ENCODE measurements around the gene DUSP1. TPM values are rescaled to one million over a fixed set of nuclear protein-coding genes. Genes with fewer than 3 reads are reported as not detected.

Gene DUSP1
- total RNA-seq, 1 donor = 2,121 TPM

DNA sequence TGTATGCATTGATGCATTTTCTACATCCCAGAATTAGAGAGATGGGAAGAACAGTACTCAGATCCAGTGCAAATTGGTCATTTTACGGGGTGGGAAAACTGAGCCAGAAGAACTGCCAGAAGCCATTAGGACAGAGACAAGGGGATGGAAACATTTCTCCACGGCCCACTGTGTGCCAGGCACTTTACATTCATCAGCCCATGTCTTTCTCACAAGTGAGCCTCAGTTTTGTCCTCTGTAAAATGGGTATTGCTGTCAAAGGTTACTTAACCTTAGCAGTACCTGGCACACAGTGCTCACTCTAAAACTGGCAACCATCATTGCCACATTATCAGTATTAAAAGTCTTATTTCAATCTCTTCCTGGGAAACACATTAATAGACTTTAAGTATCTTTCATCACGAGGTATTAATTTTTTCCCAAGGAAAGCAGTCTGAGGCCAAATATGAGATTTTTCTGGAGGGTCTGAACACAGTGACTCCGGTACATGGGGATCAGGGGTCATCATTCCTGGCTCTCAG, 5.2 kb downstream of the DUSP1 start:
- peak in 1 of 3 donors; percentile 56 for DNase-seq (ENCODE audit: low read depth in 2 of 3, low spot score in 2 of 3)

DNA sequence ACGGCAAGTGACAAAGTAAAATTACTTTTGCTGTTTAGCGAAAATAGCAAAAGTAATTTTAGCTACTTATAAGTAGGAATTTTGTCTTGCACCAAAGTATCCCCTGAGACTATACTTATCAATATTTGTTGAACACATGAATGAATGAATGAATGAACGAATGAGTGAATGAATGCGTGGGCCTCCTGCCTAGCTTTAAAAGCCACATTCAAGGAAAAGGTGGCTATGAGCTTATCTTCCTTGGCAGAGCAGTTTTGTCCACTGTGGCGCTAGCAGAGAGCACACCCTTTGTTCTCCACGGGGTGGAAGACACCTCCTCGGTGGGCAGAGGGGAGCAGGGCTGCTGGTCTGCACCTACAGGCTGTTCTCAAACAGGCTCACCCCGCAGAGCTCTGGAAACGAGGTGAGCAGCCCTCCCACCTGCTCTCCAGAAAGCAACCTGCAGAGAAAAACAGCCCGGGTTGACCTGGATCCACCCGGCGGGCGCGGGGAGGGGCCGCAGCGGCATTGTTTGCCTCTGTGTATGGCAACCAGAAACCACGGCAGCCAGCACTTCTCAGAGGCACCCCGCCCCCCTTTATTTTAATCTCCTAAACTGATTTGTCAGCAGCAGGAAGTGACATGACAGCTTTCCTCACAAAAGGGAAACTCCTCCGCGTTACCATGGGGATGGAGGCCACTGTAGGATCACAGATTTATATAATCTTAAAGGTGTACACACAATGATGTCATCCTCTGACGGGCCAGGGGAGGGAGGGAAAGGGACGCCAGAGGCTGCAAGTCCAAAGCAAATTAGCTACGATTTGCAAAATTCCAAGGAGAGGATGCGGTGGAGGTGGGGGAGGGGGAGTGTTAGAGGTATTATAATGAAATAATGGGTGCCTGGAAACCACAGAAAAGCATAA, 5.9 kb downstream of the DUSP1 start:
- peak; percentile 89 to 100 (median 100) for DNase-seq (ENCODE audit: low read depth in 2 of 3, low spot score in 2 of 3)

- no peak for DNase-seq (ENCODE audit: low read depth in 2 of 3, low spot score in 2 of 3)
Measured at GRCh38 chr5:172763120-172763464, 7.9 kb downstream of the DUSP1 start.

- no peak for DNase-seq (ENCODE audit: low read depth in 2 of 3, low spot score in 2 of 3)
Measured at GRCh38 chr5:172762214-172763119, 8.5 kb downstream of the DUSP1 start.

- DNase-seq (ENCODE audit: low read depth in 2 of 3, low spot score in 2 of 3) = no peak
Measured at GRCh38 chr5:172760959-172761358, 10.0 kb downstream of the DUSP1 start.

GRCh38 chr5:172760136-172760535, 10.9 kb downstream of the DUSP1 start:
- no peak for DNase-seq (ENCODE audit: low read depth in 2 of 3, low spot score in 2 of 3)

DNA sequence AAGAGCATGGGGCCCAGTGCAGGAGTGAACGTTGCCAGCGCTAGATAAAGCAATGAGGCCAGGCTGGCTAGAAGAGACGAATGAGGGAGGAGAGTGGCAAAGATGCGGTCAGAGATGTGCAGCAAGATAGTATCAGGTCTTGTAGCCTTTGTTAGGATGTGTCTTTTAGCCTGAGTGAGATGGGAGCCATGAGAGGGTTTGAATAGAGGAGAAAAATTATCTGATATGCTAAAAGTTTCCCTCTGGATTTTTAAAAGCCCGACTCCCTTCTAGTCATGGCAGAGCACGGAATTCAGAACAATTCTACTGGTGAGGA, 12.2 kb downstream of the DUSP1 start:
- no peak for DNase-seq (ENCODE audit: low read depth in 2 of 3, low spot score in 2 of 3)

- DNase-seq (ENCODE audit: low read depth in 2 of 3, low spot score in 2 of 3) = no peak
Measured at GRCh38 chr5:172758077-172758833, 12.7 kb downstream of the DUSP1 start.

GRCh38 chr5:172757394-172758010, 13.5 kb downstream of the DUSP1 start:
- no peak for DNase-seq (ENCODE audit: low read depth in 2 of 3, low spot score in 2 of 3)

DNA sequence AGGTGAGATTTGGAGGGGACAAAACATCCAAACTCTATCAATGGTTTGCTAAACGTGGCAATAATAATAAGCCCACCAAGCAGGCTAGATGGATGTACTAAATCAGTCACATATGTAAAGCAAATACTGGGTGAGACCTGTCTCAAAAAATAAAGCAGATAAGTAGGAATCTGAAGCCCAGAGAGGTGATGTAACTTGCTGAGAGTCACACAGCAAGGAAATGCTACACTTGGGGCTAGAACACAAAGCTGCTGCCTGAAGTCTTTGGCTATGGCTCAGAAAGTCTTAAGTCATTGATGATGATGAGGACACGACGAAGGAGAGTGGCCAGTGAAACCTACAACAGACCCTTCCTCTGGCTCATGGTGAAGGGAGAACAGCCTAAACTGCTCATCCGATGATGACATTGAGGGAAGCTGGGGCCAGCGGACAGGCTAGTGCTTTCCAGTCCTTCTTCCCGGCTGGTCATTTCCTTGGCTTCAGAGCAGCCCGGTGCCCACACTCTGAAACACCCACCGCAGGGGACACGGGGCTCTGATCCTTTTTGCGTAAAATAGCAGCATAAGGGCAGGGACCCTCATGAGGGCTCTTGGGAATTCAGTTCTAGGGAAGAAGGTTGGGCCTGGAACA, 14.1 kb downstream of the DUSP1 start:
- DNase-seq (ENCODE audit: low read depth in 2 of 3, low spot score in 2 of 3) = no peak

- DNase-seq (ENCODE audit: low read depth in 2 of 3, low spot score in 2 of 3) = no peak
Measured at GRCh38 chr5:172754596-172755356, 16.2 kb downstream of the DUSP1 start.

DNA sequence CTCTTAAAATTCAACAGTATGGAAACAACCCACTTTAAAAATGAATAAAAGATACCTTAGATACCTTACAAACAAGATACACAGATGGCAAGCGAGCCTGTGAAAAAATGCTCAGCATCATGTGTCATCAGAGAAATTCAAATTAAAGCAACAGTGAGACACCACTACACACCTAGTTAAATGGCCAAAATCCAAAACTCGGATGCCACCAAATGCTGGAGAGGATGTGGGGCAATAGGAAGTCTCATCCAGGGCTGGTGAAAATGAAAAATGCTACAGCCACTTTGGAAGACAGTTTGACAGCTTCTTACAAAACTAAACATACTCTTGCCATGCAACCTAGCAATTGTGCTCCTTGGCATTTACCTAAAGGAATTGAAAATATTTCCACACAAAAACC, 17.9 kb downstream of the DUSP1 start:
- no peak for DNase-seq (ENCODE audit: low read depth in 2 of 3, low spot score in 2 of 3)

- DNase-seq (ENCODE audit: low read depth in 2 of 3, low spot score in 2 of 3) = no peak
Measured at GRCh38 chr5:172751761-172752510, 19.1 kb downstream of the DUSP1 start.

DNA sequence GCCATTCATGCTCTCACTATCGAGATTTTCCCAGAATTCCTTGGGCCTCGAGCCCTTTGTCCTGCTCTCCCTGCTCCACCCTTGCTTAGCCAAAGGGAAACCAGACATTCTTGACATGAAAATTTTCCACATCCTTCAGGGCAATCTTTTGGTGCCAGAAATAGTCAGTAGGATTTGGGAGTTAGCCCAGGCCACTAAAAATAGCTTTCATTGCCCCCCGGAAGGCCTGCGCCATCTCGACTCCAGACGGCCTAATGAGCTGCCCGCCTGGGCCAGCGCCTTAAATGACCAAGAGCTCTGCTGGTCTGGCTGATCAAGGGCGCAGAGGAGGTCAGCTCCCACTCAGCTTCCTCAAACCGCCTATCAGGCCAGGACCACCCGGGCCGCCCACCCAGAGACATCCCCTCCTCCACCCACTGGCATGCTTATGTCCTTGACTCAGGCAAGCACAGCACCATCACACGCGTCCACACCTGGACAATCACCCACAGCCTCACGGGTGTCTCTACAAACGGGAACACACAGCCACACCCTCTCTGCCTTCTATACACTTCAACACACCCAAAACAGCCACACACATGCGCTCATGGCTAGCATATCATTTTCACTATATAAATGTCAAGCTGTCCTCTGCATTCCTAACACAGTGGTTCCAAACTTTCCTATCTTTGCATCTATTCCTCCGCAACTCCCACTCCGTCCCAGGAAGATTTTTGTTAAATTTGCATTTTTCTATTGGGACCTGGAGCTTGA, 20.9 kb downstream of the DUSP1 start:
- no peak for DNase-seq (ENCODE audit: low read depth in 2 of 3, low spot score in 2 of 3)

DNA sequence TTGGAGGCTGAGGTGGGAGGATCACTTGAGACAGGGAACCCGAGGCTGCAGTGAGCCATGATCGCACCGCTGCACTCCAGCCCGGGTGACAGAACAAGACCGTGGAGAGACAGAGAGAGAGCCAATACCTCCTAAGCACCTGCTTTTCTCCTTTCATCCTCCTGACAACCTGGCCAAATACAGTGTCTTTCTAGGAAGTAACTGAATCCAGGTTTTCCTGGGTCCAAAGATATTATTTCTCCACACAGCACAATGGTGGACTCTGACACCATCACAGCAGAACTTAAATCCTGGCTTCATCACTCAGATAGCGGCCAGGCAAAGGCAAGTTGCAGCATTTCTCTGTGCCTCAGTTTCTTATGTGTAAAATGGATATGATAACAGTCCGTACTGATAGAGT, 21.9 kb downstream of the DUSP1 start:
- DNase-seq (ENCODE audit: low read depth in 2 of 3, low spot score in 2 of 3) = no peak

DNA sequence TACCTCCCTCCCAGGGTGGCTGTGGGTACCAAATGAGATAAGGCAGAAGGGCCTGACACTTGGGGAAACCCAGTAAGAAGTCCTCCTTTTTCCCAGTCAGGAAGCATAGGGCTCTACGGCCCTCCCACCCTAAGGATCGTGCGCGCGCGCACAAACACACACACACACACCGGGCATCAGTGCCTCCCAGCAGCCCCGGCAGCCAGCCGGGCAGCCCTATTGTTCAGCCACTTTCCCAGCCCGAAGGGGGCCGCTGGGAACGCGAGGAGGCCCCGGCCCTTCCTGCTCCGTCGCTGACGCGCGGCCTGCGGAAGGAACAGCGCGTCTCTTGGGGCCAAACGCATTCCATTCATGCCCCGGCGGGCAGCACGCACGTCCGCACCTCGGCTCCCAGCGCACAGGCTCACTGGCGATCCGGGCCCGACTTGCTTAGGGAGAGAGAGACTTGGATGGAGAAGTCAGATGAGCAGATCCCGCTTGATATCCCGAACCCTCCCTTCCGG, 22.6 kb downstream of the DUSP1 start:
- DNase-seq (ENCODE audit: low read depth in 2 of 3, low spot score in 2 of 3) = no peak

GRCh38 chr5:172747471-172747870, 23.5 kb downstream of the DUSP1 start:
- no peak for DNase-seq (ENCODE audit: low read depth in 2 of 3, low spot score in 2 of 3)

DNA sequence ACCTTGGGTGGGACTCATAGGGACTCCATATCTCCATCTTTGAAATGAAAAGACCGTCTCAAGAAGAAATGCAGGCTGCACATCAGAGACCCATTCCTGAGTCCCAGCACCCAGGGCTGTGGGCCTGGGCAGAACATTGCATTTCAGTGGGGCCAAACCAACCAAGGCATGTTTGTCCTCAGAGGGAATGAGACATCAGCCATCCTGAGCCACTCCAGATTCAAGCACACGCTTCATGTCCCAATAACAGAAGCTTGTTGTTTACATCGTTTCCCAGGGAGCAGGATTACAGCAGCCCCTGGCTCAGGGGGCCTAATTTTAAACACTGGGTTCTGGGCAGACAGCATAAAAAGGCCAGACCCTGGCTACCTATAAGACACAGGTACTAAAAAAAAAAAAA, 24.3 kb downstream of the DUSP1 start:
- DNase-seq (ENCODE audit: low read depth in 2 of 3, low spot score in 2 of 3) = no peak
